H1 (cell line): ENCODE data around the gene UBP1. TPM values are rescaled to one million over a fixed set of nuclear protein-coding genes. Genes with fewer than 3 reads are reported as not detected.

Experiments
- CTCF ChIA-PET: fragments of 300-600 bp; sonication (Branson Sonifier 250); formaldehyde crosslinking; loops from one replicate; lab custom pipeline; 2021; ENCODE audit not compliant: partially characterized antibody; lab: Charles Lee
- POLR2A ChIA-PET: fragments of 300-600 bp; sonication (Branson Sonifier 250); formaldehyde crosslinking; loops from one replicate; lab custom pipeline; 2021; ENCODE audit warnings: inconsistent platforms; ENCODE audit not compliant: partially characterized antibody; lab: Charles Lee
- DNase-seq, 2 experiments: peaks; one replicate each; pipeline versions ENCODE4 v3.0.0 to v3.0.0-alpha.2; 2010 to 2022; ENCODE audit warnings: low spot score in 2 of 2, low read depth in 1 of 2, mixed read lengths in 1 of 2
- FAIRE-seq: peaks from 2 replicates; lab custom pipeline; 2011; peaks lifted over from hg19 to GRCh38; lab: Jason Lieb, UNC
- H2AFZ ChIP-seq: 2 replicates; pipeline ENCODE4 v1.8.1; 2012; ENCODE audit warnings: low read length, inconsistent platforms
- H2AK5ac ChIP-seq: 2 replicates; pipeline ENCODE4 v1.6.1; 2013; ENCODE audit warnings: low read depth, low read length
- H2BK120ac ChIP-seq: replicated peaks from 2 replicates; pipeline ENCODE3; 2013; ENCODE audit warnings: low read depth, low read length, inconsistent platforms
- H2BK12ac ChIP-seq: 2 replicates; pipeline ENCODE4 v1.6.1; 2013; ENCODE audit warnings: low read depth, low read length
- H2BK15ac ChIP-seq: 2 replicates; pipeline ENCODE4 v1.6.1; 2013; ENCODE audit warnings: low read length
- H2BK20ac ChIP-seq: 2 replicates; pipeline ENCODE4 v1.6.1; 2013; ENCODE audit warnings: low read length
- H2BK5ac ChIP-seq: 2 replicates; pipeline ENCODE4 v1.6.1; 2013; ENCODE audit warnings: low read depth, low read length
- H3K14ac ChIP-seq: 2 replicates; pipeline ENCODE4 v1.6.1; 2013; ENCODE audit warnings: inconsistent platforms; ENCODE audit not compliant: insufficient read length
- H3K18ac ChIP-seq: 2 replicates; pipeline ENCODE4 v1.6.1; 2013; ENCODE audit warnings: low read length; ENCODE audit errors: extremely low read depth
- H3K23ac ChIP-seq: 2 replicates; pipeline ENCODE4 v1.6.1; 2013; ENCODE audit warnings: inconsistent platforms; ENCODE audit not compliant: insufficient read length
- H3K23me2 ChIP-seq: 2 replicates; pipeline ENCODE4 v1.6.1; 2013; ENCODE audit warnings: low read depth, low read length
- H3K27ac ChIP-seq: 2 replicates; pipeline ENCODE4 v1.6.1; 2011; ENCODE audit warnings: low read depth, low read length, inconsistent platforms
- H3K27me3 ChIP-seq, 4 experiments: replicated peaks in 1 of 4; 1 replicate in 1 of 4; 2 replicates in 3 of 4; pipeline versions ENCODE4 v1.6.1 to v1.8.1; 2011 to 2013; ENCODE audit warnings: low read length in 3 of 4, mild to moderate bottlenecking in 3 of 4, inconsistent platforms in 2 of 4, mixed read lengths in 2 of 4, moderate library complexity in 1 of 4; ENCODE audit not compliant: control insufficient read depth in 3 of 4, insufficient read depth in 3 of 4; ENCODE audit errors: extremely low read depth in 1 of 4
- H3K36me3 ChIP-seq, 4 experiments: 2 replicates each; pipeline versions ENCODE4 v1.6.1 to v1.8.1; 2011 to 2013; ENCODE audit warnings: mild to moderate bottlenecking in 4 of 4, low read length in 3 of 4, moderate library complexity in 2 of 4, control low read depth in 1 of 4, inconsistent platforms in 1 of 4; ENCODE audit not compliant: insufficient read depth in 4 of 4, control insufficient read depth in 2 of 4
- H3K4ac ChIP-seq: replicated peaks from 2 replicates; pipeline ENCODE3; 2013; ENCODE audit warnings: low read length, low read depth, mixed read lengths, inconsistent platforms; ENCODE audit not compliant: insufficient read length
- H3K4me1 ChIP-seq, 4 experiments: replicated peaks in 1 of 4; 1 replicate in 1 of 4; 2 replicates in 3 of 4; pipeline versions ENCODE4 v1.6.1 to v1.8.1; 2011 to 2013; ENCODE audit warnings: low read length in 3 of 4, inconsistent platforms in 2 of 4, mixed read lengths in 1 of 4; ENCODE audit not compliant: insufficient read depth in 4 of 4, control insufficient read depth in 3 of 4
- H3K4me2 ChIP-seq, 2 experiments: 2 replicates each; pipeline versions ENCODE4 v1.6.1 to v1.8.1; 2011 to 2013; ENCODE audit warnings: low read depth in 2 of 2, low read length in 2 of 2, control low read depth in 1 of 2, inconsistent platforms in 1 of 2, mild to moderate bottlenecking in 1 of 2; ENCODE audit not compliant: insufficient read depth in 1 of 2
- H3K4me3 ChIP-seq, 4 experiments: fragments of 200-600, 300-600 bp in 1 of 4; sonication (generic), shearing (Covaris generic), sonication (Bioruptor Twin) in 1 of 4; 2 replicates each; pipeline versions ENCODE4 v1.5.1 to v1.8.1; 2011 to 2016; ENCODE audit warnings: low read length in 4 of 4, low read depth in 3 of 4, control low read depth in 2 of 4, inconsistent platforms in 2 of 4, mild to moderate bottlenecking in 2 of 4, mixed read lengths in 1 of 4, moderate library complexity in 1 of 4; ENCODE audit not compliant: insufficient read depth in 2 of 4; ENCODE audit errors: extremely low read depth in 1 of 4
- H3K56ac ChIP-seq: replicated peaks from 2 replicates; pipeline ENCODE3; 2013; ENCODE audit warnings: low read depth, mild to moderate bottlenecking, mixed read lengths, low read length, inconsistent platforms; ENCODE audit not compliant: insufficient read length
- H3K79me1 ChIP-seq: 2 replicates; pipeline ENCODE4 v1.6.1; 2013; ENCODE audit warnings: low read depth, low read length, control low read depth
- H3K79me2 ChIP-seq, 2 experiments: 2 replicates each; pipeline versions ENCODE4 v1.6.1 to v1.8.1; 2012 to 2013; ENCODE audit warnings: low read length in 2 of 2, mild to moderate bottlenecking in 2 of 2, inconsistent platforms in 1 of 2; ENCODE audit not compliant: insufficient read depth in 2 of 2, control insufficient read depth in 1 of 2
- H3K9ac ChIP-seq, 4 experiments: replicated peaks in 1 of 4; 1 replicate in 1 of 4; 2 replicates in 3 of 4; pipeline versions ENCODE4 v1.6.1 to v1.8.1; 2011 to 2013; ENCODE audit warnings: low read depth in 3 of 4, low read length in 3 of 4, control low read depth in 2 of 4, mild to moderate bottlenecking in 2 of 4, moderate library complexity in 2 of 4, inconsistent platforms in 1 of 4; ENCODE audit errors: extremely low read depth in 1 of 4
- H3K9me3 ChIP-seq, 2 experiments: 2 replicates each; pipeline versions ENCODE4 v1.6.1 to v1.8.1; 2012 to 2013; ENCODE audit warnings: mild to moderate bottlenecking in 2 of 2, moderate library complexity in 2 of 2, control low read depth in 1 of 2, inconsistent platforms in 1 of 2, low read depth in 1 of 2, low read length in 1 of 2, mixed read lengths in 1 of 2; ENCODE audit not compliant: insufficient read depth in 2 of 2
- H4K20me1 ChIP-seq, 2 experiments: replicated peaks in 1 of 2; 2 replicates each; pipeline versions ENCODE3 to v1.8.1; 2011 to 2013; ENCODE audit warnings: inconsistent platforms in 2 of 2, low read length in 2 of 2, mild to moderate bottlenecking in 1 of 2; ENCODE audit not compliant: insufficient read depth in 2 of 2, control insufficient read depth in 1 of 2
- H4K5ac ChIP-seq: 2 replicates; pipeline ENCODE4 v1.6.1; 2013; ENCODE audit warnings: low read length, low read depth, mixed read lengths, inconsistent platforms; ENCODE audit not compliant: insufficient read length
- H4K8ac ChIP-seq: 2 replicates; pipeline ENCODE4 v1.8.0; 2013; ENCODE audit warnings: mild to moderate bottlenecking, moderate library complexity, low read length, inconsistent platforms; ENCODE audit not compliant: insufficient read depth; ENCODE audit errors: extremely low read depth
- H4K91ac ChIP-seq: replicated peaks from 2 replicates; pipeline ENCODE3; 2013; ENCODE audit warnings: low read length, mixed read lengths, inconsistent platforms; ENCODE audit not compliant: insufficient read length
- BACH1 ChIP-seq: IDR thresholded peaks from 2 replicates; pipeline ENCODE4 v1.6.1; 2012; ENCODE audit warnings: low read length, improper control_type of control experiment
- CEBPB ChIP-seq: IDR thresholded peaks from 2 replicates; pipeline ENCODE4 v1.6.1; 2012; ENCODE audit warnings: low read depth, low read length
- CTCF ChIP-seq, 3 experiments: IDR thresholded peaks; 1 replicate in 2 of 3; 2 replicates in 1 of 3; pipeline versions ENCODE4 v1.5.1 to v1.6.1; 2011; ENCODE audit warnings: low read length in 3 of 3, mild to moderate bottlenecking in 3 of 3, inconsistent platforms in 2 of 3, low read depth in 1 of 3, moderate library complexity in 1 of 3; ENCODE audit not compliant: insufficient read depth in 1 of 3; ENCODE audit errors: control extremely low read depth in 1 of 3
- NANOG ChIP-seq: IDR thresholded peaks from 2 replicates; pipeline ENCODE4 v1.6.1; 2011; ENCODE audit warnings: low read length, low read depth, mild to moderate bottlenecking, inconsistent platforms; ENCODE audit not compliant: insufficient read depth, poor library complexity, severe bottlenecking
- SP4 ChIP-seq: IDR thresholded peaks from 2 replicates; pipeline ENCODE4 v1.6.1; 2012; ENCODE audit warnings: low read length, inconsistent platforms
- SRF ChIP-seq: IDR thresholded peaks from 2 replicates; pipeline ENCODE4 v1.6.1; 2011; ENCODE audit warnings: mild to moderate bottlenecking, low read depth, low read length, moderate library complexity
- WGBS, 2 experiments: shearing (Covaris generic) in 1 of 2; methylation state at CpG; one replicate each; pipeline versions ENCODE4 v1.1.6 to v1.1.7; 2013 to 2015; ENCODE audit warnings: low lambda C conversion rate in 2 of 2, mixed read lengths in 2 of 2, inconsistent platforms in 1 of 2, low coverage in 1 of 2, missing lambda C conversion rate in 1 of 2; ENCODE audit not compliant: insufficient replicate concordance in 2 of 2, insufficient coverage in 1 of 2, insufficient read length in 1 of 2; ENCODE audit errors: extremely low coverage in 1 of 2, missing lambda C conversion rate in 1 of 2; 5-methylcytosine and 5-hydroxymethylcytosine counted together
- polyA plus RNA-seq, 7 experiments: library from polyadenylated mRNA; depleted of rRNA in 3 of 7; stranded (reverse) in 5 of 7; unstranded in 2 of 7; fragments of >200 nt in 5 of 7; fragments of 200-250 nt in 2 of 7; gene quantifications; 1 replicate in 5 of 7; 2 replicates in 1 of 7; 4 replicates in 1 of 7; pipeline versions ENCODE4 v1.2.1 to v1.2.3, GENCODE V29; 2011 to 2013; ENCODE audit warnings: missing spikeins in 2 of 7, mixed read lengths in 2 of 7
- total RNA-seq: library from RNA; stranded (reverse); fragmentation: NEBNext Ultra II Directional; extraction: Animal tissue kit (Norgen Biotek cat#: 25700); gene quantifications from 2 replicates; pipeline ENCODE4 v1.2.1, GENCODE V29; 2021
- TF ChIP-seq, protein P1 (sequence below): IDR thresholded peaks from 2 replicates; pipeline ENCODE4 v1.6.1; 2011; ENCODE audit warnings: low read length, improper control_type of control experiment

UBP1 gene
- total and polyA plus RNA-seq, 2 of the 8 experiments (the other 6 are each of a cell fraction or from before 2014, with no cell fraction given), result 47.3 to 71.9 TPM

DNA sequence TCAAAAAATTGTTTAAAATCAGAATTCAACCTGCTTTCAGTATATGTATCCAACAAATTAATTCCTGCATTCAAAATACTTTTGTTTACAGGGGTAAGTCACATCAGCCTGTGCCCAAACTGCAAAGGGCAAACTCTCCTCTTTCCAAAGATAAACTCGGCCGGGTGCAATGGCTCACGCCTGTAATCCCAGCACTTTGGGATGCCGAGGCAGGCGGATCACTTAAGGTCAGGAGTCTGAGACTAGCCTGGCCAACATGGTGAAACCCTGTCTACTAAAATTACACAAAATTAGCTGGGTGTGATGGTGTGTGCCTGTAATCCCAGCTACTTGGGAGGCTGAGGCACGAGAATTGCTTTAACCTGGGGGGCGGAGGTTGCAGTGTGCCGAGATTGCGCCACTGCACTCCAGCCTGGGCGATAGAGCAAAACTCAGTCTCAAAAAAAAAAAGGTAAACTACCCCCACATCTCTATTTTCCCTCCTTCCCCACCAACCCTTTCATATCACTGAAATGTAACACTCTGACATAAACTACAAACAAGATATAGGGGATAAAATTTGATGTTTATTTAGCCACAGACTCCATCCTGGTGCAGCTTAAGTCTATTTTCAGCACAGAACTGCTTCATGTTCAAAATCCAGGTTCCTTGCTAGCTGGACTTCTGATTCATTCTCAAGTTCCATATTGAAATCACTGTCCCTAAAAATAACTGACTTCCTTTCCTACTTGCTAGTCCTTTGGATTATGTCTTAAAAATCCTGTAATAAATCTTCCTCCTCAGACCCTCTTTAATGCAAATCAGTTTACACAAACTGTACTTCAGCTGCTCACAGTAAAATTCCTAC lies 15.4 kb downstream of the UBP1 start:
- Histone ChIP-seq H3K79me2 (peaks cover 3 to 84% of the 10 kb centered on the region in 2 experiments; a peak in 3 of 4 replicates), H3K27ac (no peak overlapping the region), H2BK15ac (no peak overlapping the region), H3K27me3 (no peaks in the 10 kb centered on the region), H2BK120ac (peak overlapping the region; percentile 75), H4K20me1 (peaks cover 7 to 14% of the 10 kb centered on the region in 2 experiments), H3K79me1 (peaks cover 4% of the 10 kb centered on the region; the same call in 1 of the 2 replicates), H3K23ac (no peak overlapping the region), H3K9ac (no peak overlapping the region), H3K14ac (no peak overlapping the region), H2AK5ac (no peak overlapping the region), H3K4ac (no peak overlapping the region), H3K4me1 (peaks cover 7 to 28% (median 19%) of the 10 kb centered on the region in 4 experiments), H2AFZ (no peak overlapping the region), H2BK5ac (no peak overlapping the region), H3K9me3 (no peaks in the 10 kb centered on the region), H3K23me2 (0 out of 2 replicates have a peak, but pooled peaks cover 2% of the 10 kb centered on the region), H3K4me3 (peak overlapping the region in 1 of 4 experiments; percentile 1; a peak in 1 of 8 replicates), H4K8ac (no peak overlapping the region), H2BK20ac (peak overlapping the region; percentile 34; the same call in 1 of the 2 replicates), H2BK12ac (no peak overlapping the region; the same call in 1 of the 2 replicates), H4K91ac (no peak overlapping the region), H3K4me2 (peak overlapping the region in 1 of 2 experiments; percentile 38; a peak in 1 of 4 replicates), H3K36me3 (peaks cover 2 to 22% (median 8%) of the 10 kb centered on the region in 4 experiments; a peak in 4 of 8 replicates), H4K5ac (no peak overlapping the region), H3K56ac (no peak overlapping the region), H3K18ac (no peak overlapping the region)
- WGBS, 2 experiments, result 91% methylated on average over 10 of the region's 10 CpGs; no CpG with 5 or more reads in 1 of the 2 experiments
- FAIRE-seq (no peak), DNase-seq (no peak)
- ChIA-PET CTCF (no interaction called here), POLR2A (interaction anchor here (7.4 kb wide), 1 partner anchor 15 kb away, joined by 82 read pairs; the partner anchor contains the start of gene UBP1)
- TF ChIP-seq CEBPB (no peak), SP4 (no peak), NANOG (no peak), CTCF (IDR thresholded peaks at IDR 0.05; ENCODE audit: control extremely low read depth in 1 of 3, insufficient read depth in 1 of 3, low read depth in 1 of 3, low read length in 3 of 3) (no peak), SRF (no peak), BACH1 (no peak)
- TF ChIP-seq, protein P1, sequence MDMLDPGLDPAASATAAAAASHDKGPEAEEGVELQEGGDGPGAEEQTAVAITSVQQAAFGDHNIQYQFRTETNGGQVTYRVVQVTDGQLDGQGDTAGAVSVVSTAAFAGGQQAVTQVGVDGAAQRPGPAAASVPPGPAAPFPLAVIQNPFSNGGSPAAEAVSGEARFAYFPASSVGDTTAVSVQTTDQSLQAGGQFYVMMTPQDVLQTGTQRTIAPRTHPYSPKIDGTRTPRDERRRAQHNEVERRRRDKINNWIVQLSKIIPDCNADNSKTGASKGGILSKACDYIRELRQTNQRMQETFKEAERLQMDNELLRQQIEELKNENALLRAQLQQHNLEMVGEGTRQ, result no peak
